NB4 (cell line): ENCODE data around the gene BFSP1.

ENCODE experiments used
- POLR2A ChIP-seq: IDR thresholded peaks from 2 replicates; pipeline ENCODE4 v1.6.1; 2011; ENCODE audit warnings: mild to moderate bottlenecking; ENCODE audit not compliant: insufficient read length; ENCODE audit errors: extremely low read depth
- TF ChIP-seq, protein P1 (sequence below): IDR thresholded peaks from one replicate; pipeline ENCODE4 v1.5.1; 2012; ENCODE audit warnings: low read depth, low read length

DNA sequence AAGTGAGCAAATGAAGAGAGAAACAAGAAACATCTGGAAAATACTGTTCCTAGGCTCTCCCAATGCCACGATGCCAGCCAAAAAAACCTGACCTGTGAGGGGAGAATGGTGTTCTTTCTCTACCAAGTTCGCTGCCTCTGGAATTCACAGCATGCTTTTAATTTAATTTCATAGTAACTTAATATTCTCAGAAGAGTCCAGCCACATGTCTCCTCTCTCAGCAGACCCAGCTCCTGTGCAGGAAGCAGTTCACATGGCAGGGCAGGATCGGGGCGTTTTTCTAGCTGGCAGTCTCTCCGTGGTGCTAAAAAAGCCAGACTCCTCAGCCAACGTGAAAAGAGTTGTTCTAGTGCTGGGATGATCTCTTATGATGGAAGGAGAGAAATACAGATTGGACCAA is 57.5 kb downstream of the BFSP1 start:
- TF ChIP-seq POLR2A = no peak
- TF ChIP-seq, protein P1, sequence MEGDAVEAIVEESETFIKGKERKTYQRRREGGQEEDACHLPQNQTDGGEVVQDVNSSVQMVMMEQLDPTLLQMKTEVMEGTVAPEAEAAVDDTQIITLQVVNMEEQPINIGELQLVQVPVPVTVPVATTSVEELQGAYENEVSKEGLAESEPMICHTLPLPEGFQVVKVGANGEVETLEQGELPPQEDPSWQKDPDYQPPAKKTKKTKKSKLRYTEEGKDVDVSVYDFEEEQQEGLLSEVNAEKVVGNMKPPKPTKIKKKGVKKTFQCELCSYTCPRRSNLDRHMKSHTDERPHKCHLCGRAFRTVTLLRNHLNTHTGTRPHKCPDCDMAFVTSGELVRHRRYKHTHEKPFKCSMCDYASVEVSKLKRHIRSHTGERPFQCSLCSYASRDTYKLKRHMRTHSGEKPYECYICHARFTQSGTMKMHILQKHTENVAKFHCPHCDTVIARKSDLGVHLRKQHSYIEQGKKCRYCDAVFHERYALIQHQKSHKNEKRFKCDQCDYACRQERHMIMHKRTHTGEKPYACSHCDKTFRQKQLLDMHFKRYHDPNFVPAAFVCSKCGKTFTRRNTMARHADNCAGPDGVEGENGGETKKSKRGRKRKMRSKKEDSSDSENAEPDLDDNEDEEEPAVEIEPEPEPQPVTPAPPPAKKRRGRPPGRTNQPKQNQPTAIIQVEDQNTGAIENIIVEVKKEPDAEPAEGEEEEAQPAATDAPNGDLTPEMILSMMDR = no peak
